ENCODE results near the gene LINC00305. TPM values are rescaled to one million over a fixed set of nuclear protein-coding genes. Genes with fewer than 3 reads are reported as not detected.

LINC00305 gene
- polyA plus RNA-seq, 1 donor from 2014 or later = not detected

DNA sequence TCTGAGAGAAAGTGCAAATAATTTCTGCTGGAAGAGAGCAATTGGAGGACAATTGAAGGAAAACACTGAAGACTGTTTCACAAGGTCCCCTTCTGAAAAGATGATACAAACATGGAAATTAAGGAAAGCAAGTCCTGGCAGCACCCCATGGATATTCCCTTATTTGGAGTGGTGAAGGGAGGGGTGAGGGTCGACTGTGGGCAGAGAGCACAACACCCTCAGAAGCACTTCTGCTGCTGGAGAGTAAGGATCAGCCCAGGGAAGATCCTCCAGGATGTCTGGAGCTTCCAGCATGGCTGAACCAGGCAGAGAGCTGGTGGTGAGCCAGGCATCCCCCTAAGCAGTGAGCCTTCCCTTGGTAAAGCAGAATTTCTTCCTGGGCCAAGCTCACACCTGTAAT, 54.7 kb downstream of the LINC00305 start:
- TF ChIP-seq POLR2AphosphoS5 (IDR thresholded peaks at IDR 0.05) (no peak), TAF1 (IDR thresholded peaks at IDR 0.05; ENCODE audit: low read depth) (no peak), EZH2 (IDR thresholded peaks at IDR 0.05; ENCODE audit: borderline replicate concordance, insufficient read depth, low read length, poor library complexity, severe bottlenecking) (no peak), SMC3 (conservative IDR thresholded peaks at IDR 0.05; ENCODE audit: poor library complexity) (no peak), MXI1 (conservative IDR thresholded peaks at IDR 0.05; ENCODE audit: poor library complexity, severe bottlenecking) (no peak), CTCF (IDR thresholded peaks at IDR 0.05; ENCODE audit: poor library complexity, severe bottlenecking) (no peak), RAD21 (conservative IDR thresholded peaks at IDR 0.05) (no peak), EP300 (conservative IDR thresholded peaks at IDR 0.05; ENCODE audit: poor library complexity, severe bottlenecking) (no peak)
- TF ChIP-seq, protein P1, sequence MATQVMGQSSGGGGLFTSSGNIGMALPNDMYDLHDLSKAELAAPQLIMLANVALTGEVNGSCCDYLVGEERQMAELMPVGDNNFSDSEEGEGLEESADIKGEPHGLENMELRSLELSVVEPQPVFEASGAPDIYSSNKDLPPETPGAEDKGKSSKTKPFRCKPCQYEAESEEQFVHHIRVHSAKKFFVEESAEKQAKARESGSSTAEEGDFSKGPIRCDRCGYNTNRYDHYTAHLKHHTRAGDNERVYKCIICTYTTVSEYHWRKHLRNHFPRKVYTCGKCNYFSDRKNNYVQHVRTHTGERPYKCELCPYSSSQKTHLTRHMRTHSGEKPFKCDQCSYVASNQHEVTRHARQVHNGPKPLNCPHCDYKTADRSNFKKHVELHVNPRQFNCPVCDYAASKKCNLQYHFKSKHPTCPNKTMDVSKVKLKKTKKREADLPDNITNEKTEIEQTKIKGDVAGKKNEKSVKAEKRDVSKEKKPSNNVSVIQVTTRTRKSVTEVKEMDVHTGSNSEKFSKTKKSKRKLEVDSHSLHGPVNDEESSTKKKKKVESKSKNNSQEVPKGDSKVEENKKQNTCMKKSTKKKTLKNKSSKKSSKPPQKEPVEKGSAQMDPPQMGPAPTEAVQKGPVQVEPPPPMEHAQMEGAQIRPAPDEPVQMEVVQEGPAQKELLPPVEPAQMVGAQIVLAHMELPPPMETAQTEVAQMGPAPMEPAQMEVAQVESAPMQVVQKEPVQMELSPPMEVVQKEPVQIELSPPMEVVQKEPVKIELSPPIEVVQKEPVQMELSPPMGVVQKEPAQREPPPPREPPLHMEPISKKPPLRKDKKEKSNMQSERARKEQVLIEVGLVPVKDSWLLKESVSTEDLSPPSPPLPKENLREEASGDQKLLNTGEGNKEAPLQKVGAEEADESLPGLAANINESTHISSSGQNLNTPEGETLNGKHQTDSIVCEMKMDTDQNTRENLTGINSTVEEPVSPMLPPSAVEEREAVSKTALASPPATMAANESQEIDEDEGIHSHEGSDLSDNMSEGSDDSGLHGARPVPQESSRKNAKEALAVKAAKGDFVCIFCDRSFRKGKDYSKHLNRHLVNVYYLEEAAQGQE (IDR thresholded peaks at IDR 0.05; ENCODE audit: borderline replicate concordance) = no peak
- no peak overlapping the region for H2AFZ ChIP-seq (ENCODE audit: low read depth, low read length)

DNA sequence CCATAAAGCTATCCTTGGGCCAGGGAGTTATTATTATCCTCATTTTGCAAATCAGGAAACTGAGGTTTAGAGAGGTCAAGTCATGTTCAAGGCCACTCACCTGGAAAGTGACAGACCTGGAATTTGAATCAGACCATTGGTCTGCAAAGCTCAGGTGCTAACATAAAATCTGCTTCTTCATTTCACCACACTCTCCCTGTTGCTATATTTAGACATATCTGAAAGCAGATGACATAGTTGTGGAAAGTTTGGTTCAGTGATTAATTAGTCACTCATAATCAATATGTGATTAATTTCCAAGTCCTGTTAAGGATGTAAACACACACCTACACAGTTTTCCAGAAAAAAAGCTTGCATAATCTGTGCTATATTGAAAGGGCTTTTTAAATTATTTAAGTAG, 57.4 kb downstream of the LINC00305 start:
- Histone ChIP-seq H3K27ac (ENCODE audit: low read length) (no peak overlapping the region), H3K9me3 (ENCODE audit: low read length) (no peaks in the 10 kb centered on the region), H3K27me3 (ENCODE audit: insufficient read depth, low read depth, low read length) (no peaks in the 10 kb centered on the region), H3K36me3 (ENCODE audit: insufficient read depth, low read length) (no peaks in the 10 kb centered on the region), H3K9me2 (ENCODE audit: insufficient read depth, low read length) (no peaks in the 10 kb centered on the region), H3K9ac (ENCODE audit: low read length) (no peak overlapping the region), H3K4me3 (ENCODE audit: low read length) (no peak overlapping the region), H3F3A (ENCODE audit: insufficient read depth, low read length, poor library complexity, severe bottlenecking) (no peaks in the 10 kb centered on the region), H4K20me1 (ENCODE audit: insufficient read depth) (no peaks in the 10 kb centered on the region), H3K4me2 (ENCODE audit: low read length) (no peak overlapping the region), H3K79me2 (replicated peaks; ENCODE audit: insufficient read depth, low read length) (no peaks in the 10 kb centered on the region), H2AFZ (ENCODE audit: low read depth, low read length) (no peak overlapping the region)
- no peak for TF ChIP-seq MXI1 (conservative IDR thresholded peaks at IDR 0.05; ENCODE audit: poor library complexity, severe bottlenecking)
- no peak for TF ChIP-seq EP300 (conservative IDR thresholded peaks at IDR 0.05; ENCODE audit: poor library complexity, severe bottlenecking)
- TF ChIP-seq, protein P1 (IDR thresholded peaks at IDR 0.05; ENCODE audit: borderline replicate concordance) = no peak
- no peak for TF ChIP-seq SMC3 (conservative IDR thresholded peaks at IDR 0.05; ENCODE audit: poor library complexity)
- TF ChIP-seq RAD21 (conservative IDR thresholded peaks at IDR 0.05) = no peak

More for the DNA sequence above, 54.7 kb downstream of the LINC00305 start:
- Histone ChIP-seq H3K4me2 (ENCODE audit: low read length) (no peak overlapping the region), H3K9me3 (ENCODE audit: low read length) (no peaks in the 10 kb centered on the region), H3K79me2 (replicated peaks; ENCODE audit: insufficient read depth, low read length) (no peaks in the 10 kb centered on the region), H3K36me3 (ENCODE audit: insufficient read depth, low read length) (no peaks in the 10 kb centered on the region), H3K9ac (ENCODE audit: low read length) (no peak overlapping the region), H3F3A (ENCODE audit: insufficient read depth, low read length, poor library complexity, severe bottlenecking) (no peaks in the 10 kb centered on the region), H3K27me3 (ENCODE audit: insufficient read depth, low read depth, low read length) (no peaks in the 10 kb centered on the region), H4K20me1 (ENCODE audit: insufficient read depth) (no peaks in the 10 kb centered on the region), H3K27ac (ENCODE audit: low read length) (no peak overlapping the region), H3K9me2 (ENCODE audit: insufficient read depth, low read length) (no peaks in the 10 kb centered on the region), H3K4me3 (ENCODE audit: low read length) (no peak overlapping the region)
